ENCODE measurements around the gene GPR21. TPM values are rescaled to one million over a fixed set of nuclear protein-coding genes. Genes with fewer than 3 reads are reported as not detected.
A peak's percentile ranks its signal among the peaks of the same experiment; 100 is the strongest.

Gene GPR21
- total RNA-seq, 1 donor from 2014 or later = 0.46 TPM

DNA sequence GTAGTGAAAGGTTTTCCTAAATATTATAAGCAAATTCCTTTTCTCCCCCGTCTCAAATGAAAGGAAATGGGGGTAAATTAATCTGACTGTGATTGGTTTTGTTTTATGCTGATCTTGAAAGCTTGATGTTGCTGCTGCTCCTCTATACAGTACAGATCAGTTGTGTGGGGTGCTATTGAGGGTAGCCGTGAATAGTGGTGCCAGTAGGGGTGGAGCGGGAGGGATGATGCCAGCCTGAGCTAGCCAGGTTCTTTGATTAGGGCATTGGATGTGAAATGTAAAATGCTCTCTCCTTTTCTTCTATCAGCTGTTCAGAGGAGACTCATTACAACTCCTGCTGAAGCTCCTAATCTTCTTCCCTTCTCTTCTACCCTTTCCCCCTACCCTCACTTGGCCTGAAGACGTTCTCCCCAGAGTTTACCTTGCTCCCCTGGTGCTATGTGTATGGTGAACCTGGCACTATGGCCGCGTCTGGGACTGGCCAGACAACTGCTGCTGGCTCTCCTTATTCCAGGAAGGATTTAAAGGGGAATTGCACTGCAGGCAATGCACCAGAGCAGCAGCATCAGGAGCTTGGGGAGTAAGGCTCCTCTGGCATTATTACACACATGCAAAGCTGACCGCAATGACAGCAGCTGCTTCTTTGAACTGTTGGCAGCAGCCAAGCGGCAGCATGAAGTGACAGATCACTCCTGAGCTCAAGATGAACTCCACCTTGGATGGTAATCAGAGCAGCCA, 566 bp downstream of the GPR21 start:
- no peak for DNase-seq (ENCODE audit: low read depth, low spot score)

DNA sequence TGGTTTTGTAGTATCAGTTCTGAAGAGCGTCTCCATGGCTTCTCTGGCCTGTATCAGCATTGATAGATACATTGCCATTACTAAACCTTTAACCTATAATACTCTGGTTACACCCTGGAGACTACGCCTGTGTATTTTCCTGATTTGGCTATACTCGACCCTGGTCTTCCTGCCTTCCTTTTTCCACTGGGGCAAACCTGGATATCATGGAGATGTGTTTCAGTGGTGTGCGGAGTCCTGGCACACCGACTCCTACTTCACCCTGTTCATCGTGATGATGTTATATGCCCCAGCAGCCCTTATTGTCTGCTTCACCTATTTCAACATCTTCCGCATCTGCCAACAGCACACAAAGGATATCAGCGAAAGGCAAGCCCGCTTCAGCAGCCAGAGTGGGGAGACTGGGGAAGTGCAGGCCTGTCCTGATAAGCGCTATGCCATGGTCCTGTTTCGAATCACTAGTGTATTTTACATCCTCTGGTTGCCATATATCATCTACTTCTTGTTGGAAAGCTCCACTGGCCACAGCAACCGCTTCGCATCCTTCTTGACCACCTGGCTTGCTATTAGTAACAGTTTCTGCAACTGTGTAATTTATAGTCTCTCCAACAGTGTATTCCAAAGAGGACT, 1.5 kb downstream of the GPR21 start:
- DNase-seq (ENCODE audit: low read depth, low spot score) = no peak

DNA sequence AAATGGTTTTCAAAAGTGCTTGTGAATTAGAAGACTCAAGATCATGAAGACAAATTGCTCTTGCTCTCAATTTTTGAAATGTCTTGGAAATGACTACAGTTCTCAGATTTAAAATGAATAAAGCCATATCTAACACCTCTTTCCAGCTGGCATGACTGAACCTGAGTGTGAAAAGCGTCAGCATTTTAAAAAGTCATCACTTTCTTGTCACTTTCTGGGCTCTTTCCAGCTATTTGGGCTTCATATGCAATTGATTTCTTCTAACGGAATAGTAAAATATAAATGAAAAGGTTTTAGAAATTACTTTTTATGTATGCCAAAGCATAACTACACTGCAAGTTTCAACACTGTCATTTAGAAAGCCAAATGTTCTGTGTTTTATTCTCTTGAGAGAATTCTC, 2.3 kb downstream of the GPR21 start:
- DNase-seq (ENCODE audit: low read depth, low spot score) = no peak

DNA sequence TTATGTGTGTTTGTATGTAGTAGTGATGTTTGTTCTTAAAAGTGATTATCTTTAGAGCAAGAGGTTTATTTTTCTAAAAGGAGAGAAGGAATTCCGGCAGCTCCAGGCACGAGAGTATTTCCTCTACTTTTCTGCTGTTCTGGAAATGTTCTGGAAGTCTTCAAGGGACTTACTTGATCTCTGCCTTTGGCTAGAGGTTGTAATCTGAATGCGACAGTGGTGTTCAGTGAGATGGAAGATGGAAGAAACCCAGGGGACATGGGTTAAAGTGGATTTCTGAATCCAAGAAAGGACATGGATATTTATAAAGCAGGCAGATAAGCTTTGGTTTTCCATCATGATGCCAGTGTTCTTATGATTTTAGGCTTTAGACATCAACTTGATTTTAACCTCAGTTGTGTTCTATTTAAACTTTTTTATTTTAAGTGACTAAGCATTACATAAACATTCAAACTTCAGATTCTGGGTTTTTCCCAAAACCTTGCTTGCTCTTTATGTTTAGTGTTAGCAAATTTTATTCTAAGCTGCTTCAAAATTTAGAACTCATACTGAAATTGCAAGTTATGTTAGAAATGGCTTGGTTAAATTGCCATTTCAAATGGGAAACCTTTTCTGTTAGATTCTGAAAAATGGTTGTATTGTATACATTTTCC, 3.6 kb downstream of the GPR21 start:
- no peak for DNase-seq (ENCODE audit: low read depth, low spot score)

DNA sequence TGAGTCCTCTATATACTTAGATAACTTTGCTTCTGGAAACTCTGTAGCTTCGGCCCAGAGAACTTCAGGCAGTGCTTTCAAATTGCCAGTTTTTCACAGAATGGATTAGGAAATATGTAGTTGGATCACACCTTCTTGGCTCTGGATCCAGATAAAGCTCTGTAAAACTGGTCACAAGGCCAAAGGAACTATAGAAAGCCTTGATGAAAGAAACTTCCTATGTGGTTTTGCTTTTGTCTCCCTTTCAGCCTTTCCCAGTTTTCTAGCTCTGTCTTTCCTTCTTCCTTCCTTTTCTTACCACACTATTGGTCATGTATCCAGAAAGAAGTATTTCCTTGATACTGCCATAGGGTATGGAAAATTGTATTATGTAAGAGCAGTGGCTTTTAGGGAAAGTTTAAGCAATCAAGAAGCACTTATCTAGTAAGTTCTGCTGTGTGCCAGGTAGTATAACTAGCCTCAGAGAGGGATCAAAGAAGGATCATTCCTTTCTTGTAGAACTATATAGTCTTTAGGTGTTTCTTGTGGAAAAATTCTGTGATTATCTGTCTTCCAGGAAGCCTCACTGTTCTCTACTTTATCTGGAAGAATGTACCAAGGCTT, 6.3 kb downstream of the GPR21 start:
- no peak for DNase-seq (ENCODE audit: low read depth, low spot score)

DNA sequence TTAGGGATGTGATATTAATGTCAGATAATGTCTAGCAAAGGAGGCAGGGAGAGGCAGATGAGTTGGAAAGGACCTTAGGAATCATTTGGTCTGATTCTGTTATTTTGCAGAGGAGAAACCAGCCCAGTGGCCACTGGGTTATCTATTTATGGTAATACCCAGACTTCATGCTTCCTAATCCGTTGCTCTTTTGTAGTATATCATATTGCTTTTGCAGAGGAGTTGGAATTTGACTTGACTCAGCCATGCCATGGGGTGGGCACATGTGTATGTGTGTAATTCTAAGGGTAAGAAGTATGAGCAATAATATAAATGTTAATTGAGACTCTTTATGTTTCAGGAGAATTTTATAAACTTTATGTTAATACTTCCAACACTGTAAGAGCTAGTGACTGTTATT, 7.3 kb downstream of the GPR21 start:
- DNase-seq (ENCODE audit: low read depth, low spot score) = no peak

DNA sequence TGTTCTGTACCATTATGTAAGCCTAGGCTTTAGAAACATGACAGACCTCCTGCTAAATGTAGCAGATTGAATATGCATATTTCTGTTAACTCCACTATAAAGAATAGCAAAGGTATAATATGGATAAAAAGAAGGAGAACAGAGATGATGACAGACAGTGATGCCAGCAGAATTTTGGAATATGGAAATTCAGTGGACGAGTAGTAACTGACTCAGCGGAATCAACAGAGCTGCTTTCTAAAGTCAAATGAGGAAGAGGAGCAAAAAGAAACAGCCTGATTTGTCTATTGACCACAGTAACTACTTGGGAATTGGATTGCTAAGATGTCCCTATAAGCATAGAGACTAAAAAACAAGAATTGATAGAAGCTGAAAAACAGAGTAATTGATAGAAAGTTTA, 8.0 kb downstream of the GPR21 start:
- DNase-seq (ENCODE audit: low read depth, low spot score) = no peak

DNA sequence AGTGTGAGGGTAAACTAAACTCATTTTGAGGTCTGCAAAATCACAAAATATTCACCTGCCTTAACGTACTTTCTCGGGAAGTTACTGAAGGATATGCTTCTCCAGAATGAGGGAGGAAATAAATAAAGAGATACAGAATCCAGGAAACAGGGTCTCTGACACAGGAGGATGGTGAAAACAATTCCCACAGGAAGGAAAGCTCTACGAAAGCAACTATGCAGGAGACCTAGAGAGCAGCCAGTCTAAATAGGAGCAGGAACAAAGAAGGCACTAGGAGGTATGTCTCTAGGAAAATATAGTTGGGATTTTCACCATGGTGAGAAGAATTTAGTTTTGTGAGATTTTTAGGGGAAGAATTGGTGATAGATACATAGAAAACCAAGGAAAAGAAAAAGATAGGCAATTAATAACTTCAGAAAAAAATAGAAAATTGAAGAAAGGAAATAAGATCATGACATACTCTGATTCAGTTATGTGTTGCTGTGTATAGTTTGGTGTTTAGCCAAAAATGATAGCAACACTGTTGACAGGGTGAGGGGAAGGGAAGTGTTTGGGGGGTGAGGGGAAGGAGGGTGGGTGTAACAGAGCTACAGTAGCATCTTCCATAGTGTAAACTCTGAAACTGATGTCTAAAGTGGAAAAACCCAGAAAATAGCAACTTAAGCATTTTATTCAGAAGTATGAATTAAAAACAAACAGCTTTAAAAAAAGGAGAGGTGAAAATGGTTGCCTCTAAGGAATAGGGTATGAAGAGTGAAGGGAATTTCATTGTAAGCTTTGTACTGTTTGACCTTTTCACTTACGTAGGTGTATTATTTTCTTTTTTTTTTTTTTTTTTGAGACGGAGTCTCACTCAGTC, 9.8 kb downstream of the GPR21 start:
- no peak for DNase-seq (ENCODE audit: low read depth, low spot score)

DNA sequence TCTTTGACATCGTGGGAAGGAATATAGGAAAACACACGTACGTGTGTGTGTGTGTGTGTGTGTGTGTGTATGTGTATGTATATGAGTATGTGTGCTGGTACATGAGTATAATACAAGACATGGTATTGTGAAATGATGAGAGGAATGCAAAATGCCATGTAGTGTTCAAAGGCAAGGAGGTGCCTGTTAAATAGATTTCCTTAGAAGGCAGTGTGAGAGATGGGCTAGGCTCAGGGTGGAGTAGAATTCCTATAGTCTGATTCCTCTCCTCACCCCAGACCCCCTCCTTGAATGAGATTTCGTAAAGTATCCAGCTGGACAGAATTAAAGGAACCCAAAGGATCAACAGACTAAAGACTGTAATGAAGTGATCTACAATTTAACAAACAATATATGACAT, 11.1 kb downstream of the GPR21 start:
- DNase-seq (ENCODE audit: low read depth, low spot score) = no peak

DNA sequence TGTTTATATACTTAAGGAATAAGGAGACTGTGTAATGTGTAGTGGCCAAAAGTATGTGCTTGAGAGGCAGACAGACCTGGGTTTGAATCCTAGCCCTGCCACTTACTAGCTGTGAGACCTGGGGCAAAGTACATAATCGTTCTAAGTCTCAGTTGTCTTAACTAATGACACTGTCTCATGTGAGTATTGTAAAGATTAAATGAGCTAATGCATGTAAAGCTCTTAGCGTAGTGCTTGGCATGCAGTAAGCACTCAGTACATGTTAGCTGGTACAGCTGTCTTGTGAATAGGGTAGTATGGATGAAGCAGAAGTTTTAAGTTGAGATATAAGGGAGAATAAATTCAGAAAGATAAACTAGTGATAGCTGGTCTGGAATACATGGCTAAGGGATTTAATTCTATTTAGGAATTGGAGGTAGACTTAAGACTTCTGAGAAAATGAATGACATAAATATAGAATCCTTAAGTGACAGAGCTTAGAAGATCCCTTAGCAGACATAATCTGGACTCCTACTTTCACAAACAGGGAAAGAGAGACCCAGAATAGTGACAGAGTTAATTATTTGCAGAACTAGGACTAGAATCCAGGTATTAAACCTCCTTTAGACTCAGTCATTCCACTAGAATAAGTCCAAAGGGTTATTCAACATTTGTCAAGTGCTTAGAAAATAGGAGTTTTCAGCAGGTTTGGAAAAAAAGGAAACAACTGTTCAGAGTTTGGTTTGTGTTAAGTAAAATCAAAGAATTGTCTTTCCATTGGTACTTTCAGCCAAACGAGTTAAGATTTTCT, 13.1 kb downstream of the GPR21 start:
- no peak for DNase-seq (ENCODE audit: low read depth, low spot score)

DNA sequence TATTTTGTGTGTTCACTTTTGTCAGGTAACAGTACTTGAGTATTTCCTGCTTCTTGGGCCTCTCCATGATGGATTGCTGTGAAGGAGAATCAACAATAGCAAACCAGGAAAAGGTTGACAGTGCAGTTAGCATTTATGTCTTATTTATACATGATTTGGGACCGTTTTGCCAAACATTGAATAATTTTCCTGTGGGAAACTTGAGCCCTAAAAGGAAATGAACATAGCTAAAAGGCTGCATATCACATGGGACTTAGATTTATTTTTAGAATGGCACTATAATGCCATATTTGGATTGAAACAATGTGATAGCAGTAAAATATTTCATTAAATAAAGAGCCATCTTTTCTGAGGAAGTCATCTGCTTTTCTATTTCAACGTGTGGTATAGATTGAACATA, 15.3 kb downstream of the GPR21 start:
- DNase-seq (ENCODE audit: low read depth, low spot score) = peak; percentile 68

DNA sequence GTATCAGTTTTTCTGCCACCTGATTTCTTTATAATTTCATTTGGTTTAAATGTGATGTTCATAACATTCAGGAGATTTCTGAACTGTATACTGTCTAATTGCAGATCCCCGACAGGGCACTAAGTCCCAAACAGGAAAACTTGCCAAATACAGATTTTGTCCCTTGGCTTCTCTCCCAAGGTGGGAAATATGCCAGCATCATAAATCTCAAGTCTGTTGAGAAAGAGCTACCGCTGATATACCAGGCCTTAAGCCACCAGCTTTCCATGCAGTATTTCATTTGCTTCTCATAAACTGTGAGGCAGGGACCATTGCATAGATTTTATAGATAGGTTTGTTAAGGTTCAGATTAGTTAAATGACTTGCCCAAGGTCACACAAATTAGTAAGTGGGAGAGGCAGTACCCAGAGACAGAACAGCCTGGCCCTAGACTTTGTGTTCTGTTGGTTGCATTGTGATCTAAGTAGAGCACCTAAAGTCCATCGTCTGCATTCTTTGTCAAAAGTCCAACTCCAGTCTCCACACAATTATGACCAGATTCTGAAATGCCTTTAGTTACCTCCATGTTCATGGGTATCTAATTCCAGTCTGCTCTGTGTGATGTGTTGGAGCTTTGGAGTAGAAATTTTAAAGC, 16.2 kb downstream of the GPR21 start:
- peak; percentile 22 for DNase-seq (ENCODE audit: low read depth, low spot score)

DNA sequence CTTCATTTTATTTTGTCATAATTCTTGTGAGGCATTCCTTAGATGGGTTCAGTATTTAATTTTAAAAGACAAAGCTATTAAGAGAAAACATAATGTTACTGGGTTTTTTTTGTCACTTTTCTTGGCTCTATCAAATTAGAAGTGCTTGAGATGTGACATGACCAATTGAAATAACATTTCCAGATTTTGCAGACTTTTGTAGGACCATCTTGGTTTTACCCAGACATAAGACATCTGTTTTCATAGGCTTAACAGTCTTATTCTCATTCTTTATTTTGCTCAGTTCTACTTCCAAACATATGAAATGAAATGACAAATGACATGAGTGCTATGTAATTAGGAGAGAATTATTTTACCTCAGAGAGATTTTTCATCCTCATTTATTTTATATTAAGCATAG, 19.6 kb downstream of the GPR21 start:
- DNase-seq (ENCODE audit: low read depth, low spot score) = no peak

DNA sequence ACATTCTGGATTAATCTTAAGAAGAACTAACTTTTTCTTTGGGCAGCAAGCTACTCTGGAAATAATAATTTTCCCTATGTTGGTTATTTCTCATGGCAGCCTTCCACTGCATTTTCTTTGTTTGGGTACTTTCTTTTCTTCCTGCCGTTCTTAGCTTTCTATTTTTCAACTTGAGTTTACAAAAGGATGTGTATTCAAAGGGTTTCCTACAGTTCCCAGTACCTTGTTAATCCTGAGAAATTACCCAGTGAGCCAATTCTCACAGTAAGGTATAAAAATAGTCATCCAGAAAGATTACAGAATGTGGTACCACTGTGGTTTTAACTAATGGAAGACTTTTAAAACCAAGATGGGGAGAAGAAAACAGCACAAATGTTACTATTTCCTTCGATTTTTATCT, 20.2 kb downstream of the GPR21 start:
- DNase-seq (ENCODE audit: low read depth, low spot score) = no peak

DNA sequence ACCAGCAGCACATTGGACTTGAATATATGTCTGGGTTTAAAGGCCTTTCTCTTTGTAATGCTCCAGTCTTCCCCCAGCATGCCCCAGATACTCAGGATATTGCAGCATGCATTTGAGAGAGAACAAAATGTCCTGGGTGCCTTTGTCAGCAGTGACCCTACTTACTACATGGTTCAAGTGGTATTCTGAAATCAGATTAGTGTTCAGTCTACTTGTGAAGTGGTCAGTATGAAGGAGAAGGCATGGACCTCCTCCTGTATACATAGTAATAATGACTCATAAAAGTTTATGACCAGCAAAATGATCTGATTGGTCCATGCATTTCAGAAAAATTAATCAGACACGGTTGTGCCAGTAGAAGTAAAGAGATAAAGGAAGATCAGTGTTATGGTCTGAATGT, 25.4 kb downstream of the GPR21 start:
- no peak for DNase-seq (ENCODE audit: low read depth, low spot score)

DNA sequence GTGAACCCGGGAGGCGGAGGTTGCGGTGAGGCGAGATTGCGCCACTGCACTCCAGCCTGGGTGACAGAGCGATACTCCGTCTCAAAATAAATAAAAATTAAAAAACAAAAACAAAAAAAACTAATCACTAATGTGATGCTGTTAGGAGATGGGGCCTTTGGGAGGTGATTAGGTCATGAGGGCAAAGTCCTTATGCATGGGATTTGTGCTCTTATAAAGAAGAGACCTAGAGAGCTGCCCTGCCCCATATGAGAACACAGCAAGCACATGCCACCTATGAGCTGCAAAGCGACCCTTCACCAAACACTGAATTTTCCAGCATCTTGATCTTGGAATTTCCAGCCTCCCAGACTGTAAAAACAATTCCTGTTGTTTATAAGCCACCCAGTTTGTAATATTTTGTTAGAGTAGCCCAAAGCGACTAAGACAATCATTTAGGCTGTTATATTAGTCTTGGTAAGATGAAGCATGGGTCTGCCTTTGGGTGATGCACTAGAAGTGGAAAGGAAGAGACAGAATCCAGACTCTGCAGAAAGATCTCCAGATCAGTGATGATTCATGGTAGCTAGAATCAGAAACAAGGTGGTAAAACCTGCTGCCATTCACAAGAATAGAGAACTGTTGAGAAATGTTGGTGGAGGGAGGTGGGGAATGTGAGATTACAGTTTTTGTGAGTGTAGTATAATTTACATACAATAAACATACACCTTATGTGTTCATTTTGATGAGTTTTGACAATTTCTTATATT, 26.2 kb downstream of the GPR21 start:
- no peak for DNase-seq (ENCODE audit: low read depth, low spot score)

DNA sequence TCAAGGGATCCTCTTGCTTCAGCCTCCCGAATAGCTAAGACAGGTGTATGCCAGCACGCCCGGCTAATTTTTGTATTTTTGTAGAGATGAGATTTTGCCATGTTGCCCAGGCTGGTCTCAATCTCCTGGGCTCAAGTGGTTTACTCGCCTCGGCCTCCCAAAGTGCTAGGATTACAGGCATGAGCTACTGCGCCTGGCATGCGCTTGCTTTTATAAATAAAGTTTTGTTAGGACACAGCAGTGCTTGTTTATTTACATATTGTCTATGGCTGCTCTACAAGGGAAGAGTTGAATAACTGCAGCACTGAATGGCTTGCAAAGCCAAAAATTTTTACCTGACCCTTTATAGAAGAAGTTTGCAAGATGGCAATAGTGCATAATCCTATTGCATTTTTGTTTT, 27.7 kb downstream of the GPR21 start:
- DNase-seq (ENCODE audit: low read depth, low spot score) = no peak

DNA sequence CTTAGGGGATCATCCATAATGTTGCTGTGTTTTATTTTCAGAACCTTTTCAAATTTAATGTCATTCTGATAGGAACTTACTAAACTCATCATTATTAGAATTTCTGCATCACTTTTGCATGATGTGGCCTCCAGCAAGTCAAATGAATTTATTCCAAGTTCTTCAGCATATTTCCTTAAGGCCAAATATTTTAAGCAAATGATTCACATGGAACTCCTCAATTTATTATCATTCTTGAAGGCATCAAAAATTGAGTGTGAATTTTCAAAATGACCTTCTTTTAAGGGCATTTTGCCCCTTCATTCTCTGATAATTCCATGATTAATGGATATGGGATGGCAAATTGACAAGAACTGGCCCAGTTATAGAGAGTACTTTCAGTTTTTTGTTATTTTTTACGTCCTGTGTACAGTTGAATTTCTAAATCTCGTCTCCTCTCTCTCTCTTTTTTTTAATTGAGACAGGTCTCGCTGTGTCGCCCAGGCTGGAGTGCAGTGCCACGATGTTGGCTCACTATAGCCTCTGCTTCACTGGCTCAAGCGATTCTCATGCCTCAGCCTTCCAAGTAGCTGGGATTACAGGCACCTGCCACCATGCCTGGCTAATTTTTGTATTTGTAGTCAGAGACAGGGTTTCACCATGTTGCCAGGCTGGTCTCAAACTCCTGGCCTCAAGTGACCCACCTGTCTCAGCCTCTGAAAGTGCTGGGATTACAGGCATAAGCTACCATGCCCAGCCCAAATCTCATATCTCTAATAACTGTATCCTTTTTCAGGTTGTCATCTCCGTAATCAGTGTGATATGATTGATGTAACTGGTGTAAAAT, 29.1 kb downstream of the GPR21 start:
- no peak for DNase-seq (ENCODE audit: low read depth, low spot score)

DNA sequence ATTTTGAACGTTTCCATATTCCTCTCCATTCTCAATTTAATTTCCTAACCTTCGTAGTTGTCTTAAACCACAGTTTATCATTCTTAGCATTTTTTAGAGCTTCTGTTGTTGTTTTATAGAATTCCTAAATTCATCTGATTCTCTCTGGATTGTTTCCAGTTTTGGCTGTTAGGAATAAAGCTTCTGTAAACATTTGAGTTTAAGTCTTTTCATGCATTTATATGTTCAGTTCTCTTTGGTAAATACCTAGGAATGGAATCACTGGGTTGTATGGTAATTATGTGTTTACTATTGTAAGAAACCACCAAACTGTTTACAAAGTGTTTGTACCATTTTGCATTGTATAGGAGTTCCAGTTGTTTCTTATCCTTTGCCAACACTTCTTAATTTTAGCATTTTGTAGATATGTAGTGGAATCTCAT, 29.7 kb downstream of the GPR21 start:
- DNase-seq (ENCODE audit: low read depth, low spot score) = no peak
